SU-DHL-6 (cell line): ENCODE measurements around the gene THBS2.
"Not testable (repeated sequence)": the region's sequence is repeated elsewhere in the genome, so short reads cannot be mapped to it uniquely, and the experiment has no call there.

Experiments
- CTCF ChIP-seq: fragments of 200-600 bp; sonication (generic); IDR thresholded peaks from one replicate; pipeline ENCODE4 v1.5.1; 2017; ENCODE audit warnings: antibody characterized with exemption, mild to moderate bottlenecking, low read length, moderate library complexity; ENCODE audit not compliant: insufficient read depth, poor library complexity, severe bottlenecking
- EZH2phosphoT487 ChIP-seq: fragments of 200-600 bp; sonication (generic), shearing (Covaris generic); conservative IDR thresholded peaks from 2 replicates; pipeline ENCODE4 v1.6.1; 2018; ENCODE audit warnings: mild to moderate bottlenecking, antibody characterized with exemption, low read length, moderate library complexity, mixed read lengths

- not testable (repeated sequence) for TF ChIP-seq CTCF, EZH2phosphoT487
These were observed 16.4 kb upstream of the THBS2 start for GRCh38 chr6:169270077-169270380.
